Measurements from ENCODE around the gene CRYGN.

Gene CRYGN, protein sequence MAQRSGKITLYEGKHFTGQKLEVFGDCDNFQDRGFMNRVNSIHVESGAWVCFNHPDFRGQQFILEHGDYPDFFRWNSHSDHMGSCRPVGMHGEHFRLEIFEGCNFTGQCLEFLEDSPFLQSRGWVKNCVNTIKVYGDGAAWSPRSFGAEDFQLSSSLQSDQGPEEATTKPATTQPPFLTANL

DNA sequence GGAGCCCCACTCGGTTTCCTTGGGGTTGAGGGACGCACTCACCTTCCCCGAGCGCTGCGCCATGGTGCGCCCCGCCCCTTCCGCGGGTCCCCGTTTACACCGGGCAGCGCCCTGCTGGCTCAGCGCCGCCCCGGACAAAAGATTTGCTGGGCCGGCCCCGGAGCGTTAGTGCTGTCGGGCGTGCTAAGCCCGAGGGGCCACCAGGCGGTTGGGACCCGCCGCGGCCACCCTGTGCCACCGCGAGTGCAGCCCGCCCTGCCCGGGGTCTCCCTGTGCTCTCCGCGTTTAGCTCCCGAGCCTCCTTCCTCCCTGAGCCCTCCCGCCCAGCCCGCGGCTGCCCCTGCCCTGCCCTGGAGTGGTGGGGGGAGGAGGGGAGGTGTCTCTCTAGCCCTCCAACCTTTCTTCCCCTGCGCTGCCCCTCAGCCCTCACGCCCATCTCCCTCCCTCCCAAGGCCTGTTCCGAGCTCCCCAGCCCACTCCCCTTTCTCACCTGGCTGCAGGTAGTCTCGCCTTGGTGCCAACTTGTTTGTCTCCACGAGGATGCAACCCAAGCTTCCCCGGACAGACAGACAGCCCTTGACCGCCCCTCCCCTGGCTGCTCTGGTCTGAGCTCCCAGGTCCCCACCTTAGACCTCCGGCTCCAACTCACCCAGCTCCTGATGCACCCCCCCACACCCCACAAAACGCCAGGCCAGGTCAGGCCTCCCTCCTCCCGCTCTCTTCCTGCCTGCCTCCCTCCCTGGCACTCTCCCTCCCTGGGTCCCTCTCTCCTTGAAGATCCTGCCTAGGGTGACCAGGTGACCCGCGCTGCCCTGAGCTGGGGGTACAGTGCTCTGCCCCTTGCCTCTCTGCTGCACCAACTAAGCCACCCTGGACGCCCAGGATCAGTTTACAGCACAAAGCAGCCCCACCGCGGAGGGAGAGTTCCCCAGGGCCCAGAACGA is at the start of gene CRYGN:
Gene CRYGN, minus strand, starts transcription at position 287 of the 944 bp plus-strand sequence. Its CDS starts 224 bp downstream, at position 63.
- DNase-seq (ENCODE audit: low read depth), result no peak

DNA sequence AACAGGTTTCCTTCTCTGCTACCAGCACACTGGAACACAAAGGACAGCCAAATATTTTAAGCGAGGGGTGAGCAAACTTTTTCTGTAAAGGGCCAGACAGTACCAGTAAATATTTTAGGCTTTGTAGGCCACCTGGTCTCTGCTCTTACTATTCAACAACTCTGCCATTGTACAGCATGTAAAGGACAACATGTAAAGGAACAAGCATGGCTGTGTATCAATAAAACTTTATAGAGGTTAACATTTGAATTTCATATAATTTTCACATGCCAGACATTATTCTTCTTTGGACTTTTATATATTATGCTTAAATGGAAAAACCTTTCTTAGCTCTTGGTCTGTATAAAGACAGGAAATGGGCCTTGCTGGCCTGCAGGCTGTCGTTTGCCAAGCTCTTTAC is 49.6 kb upstream of the CRYGN start:
- DNase-seq (ENCODE audit: low read depth), result no peak

DNA sequence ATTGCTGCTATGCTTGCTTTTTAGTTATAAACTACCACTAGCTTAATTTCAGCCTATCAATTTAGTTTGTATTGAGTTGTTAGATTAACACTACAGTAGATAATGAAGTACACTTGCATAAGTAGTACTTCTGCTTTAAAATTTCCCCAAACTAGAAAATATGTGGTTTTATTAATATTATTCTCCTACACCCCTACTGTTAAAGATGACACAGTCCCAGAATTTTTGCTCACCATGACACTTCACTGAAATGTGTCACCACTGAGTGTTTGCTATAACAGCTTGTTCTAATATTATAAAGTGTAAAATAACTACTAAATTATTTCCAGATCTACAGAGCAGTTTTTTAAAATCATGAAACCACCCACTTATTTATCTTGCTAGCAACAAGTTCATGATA is 48.2 kb upstream of the CRYGN start:
- no peak for DNase-seq (ENCODE audit: low read depth)

DNA sequence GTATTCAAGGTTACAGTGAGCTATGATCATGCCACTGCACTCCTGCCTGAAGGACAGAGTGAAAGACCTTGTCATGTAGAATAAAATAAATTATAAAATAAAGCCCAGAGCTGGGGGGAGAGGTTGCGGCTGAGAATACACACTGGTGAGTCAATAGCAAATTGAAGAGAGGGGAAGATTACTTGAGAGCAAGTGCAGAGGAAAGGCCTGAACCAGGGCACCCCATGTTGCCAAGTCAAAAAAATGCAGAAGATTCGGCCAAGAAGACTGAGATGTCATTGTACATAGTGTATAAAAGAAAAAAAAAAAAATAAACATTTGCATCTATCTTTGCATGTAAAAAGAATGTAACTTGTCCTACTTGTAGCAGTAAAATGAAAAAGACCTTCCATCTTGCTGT is 47.3 kb upstream of the CRYGN start:
- DNase-seq (ENCODE audit: low read depth), result no peak

DNA sequence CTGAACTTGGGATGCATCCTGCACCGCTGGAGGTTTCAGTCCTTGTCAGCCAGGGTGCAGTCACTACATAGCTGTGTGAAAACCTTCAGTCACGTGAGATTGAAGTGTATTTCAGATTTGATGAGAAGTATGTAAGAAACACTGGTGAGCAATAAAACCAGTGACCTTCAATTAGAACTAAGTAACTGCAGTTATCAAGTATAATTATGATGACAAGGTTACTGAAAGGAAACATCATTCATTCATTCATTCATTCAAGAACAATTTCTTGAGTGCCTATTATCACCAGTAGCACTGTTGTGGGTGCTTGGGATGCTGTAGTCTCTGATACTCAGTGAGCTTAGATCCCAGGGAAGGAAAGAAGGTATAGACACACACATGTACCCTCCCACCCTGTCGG is 46.1 kb upstream of the CRYGN start:
- no peak for DNase-seq (ENCODE audit: low read depth)

DNA sequence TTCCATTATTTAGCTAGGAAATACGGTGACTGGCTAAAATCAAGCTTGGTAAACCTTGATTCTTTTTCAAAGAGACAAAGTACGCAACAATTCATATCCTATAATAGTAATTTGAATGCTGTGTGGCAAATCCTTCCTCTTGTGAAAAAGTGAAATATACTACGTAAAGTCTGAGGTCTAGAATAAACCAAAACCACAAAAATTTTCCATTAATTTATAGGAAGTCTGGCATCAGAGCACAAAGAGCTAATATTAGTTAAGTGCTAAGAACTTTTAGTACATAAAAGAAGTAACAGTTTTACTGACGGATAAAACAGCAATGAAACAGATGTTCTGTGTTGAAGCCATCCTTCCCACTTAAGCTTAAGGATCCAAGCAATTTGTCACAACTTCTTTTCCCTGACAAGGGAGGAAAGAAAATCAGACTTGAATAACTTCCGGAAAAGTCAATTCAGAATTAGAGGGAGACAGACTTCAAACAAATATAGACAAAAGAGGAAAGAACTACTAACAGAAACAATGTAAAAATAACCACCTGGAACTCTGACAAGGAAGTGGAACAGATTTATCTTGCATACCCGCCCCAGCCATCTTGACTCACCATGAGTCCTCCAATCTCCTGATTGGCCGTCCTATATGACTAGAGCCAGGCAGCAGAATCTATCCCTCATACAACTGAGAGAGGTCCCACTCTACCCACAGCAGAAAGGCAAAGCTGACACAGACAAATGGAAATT is 45.2 kb upstream of the CRYGN start:
- no peak for DNase-seq (ENCODE audit: low read depth)

DNA sequence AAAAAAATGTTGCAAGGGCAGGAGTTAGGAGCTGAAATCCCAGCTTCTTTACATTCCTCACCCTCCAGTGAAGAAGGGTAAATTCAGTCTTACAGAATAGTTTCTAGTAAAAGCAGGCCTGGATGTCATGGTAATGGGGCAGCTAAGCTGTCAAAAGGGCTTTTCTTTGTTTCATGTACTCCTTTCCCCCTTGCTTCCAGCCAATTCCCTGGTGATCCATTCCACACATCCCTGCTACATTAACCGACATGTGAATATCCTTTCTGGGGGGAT is 43.7 kb upstream of the CRYGN start:
- DNase-seq (ENCODE audit: low read depth), result no peak

DNA sequence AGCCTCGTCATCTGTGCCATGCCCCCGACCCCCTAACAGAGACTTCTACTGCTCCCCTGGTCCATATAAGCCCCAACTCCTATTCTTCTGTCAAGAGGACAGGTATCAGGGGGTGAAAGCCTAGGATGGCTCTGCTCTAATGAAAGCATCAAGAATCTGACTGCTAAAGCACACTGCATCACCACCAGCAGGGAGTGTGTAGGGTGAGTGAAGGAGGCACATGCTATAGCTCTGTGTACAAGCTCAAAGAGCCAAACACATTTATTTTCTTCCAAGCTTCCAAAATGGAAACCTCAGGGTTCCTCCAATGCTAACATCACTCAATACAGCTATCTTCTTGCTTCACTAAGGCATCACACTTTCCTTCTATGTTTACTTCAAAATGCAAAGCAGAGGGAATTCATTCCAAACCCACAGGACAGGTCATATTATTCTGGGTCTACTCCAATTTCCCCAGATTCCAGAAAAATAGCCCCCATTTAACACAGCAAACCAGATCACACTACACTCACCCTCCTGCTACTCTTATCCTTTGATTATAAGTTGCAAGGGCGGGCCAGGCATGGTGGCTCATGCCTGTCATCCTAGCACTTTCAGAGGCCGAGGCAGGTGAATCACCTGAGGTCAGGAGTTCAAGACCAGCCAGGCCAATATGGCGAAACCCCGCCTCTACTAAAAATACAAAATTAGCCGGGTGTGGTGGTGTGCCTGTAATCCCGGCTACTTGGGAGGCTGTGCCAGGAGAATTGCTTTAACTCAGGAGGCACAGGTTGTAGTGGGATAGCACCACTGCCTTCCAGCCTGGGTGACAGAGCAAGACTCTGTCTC is 43.2 kb upstream of the CRYGN start:
- DNase-seq (ENCODE audit: low read depth), result no peak

DNA sequence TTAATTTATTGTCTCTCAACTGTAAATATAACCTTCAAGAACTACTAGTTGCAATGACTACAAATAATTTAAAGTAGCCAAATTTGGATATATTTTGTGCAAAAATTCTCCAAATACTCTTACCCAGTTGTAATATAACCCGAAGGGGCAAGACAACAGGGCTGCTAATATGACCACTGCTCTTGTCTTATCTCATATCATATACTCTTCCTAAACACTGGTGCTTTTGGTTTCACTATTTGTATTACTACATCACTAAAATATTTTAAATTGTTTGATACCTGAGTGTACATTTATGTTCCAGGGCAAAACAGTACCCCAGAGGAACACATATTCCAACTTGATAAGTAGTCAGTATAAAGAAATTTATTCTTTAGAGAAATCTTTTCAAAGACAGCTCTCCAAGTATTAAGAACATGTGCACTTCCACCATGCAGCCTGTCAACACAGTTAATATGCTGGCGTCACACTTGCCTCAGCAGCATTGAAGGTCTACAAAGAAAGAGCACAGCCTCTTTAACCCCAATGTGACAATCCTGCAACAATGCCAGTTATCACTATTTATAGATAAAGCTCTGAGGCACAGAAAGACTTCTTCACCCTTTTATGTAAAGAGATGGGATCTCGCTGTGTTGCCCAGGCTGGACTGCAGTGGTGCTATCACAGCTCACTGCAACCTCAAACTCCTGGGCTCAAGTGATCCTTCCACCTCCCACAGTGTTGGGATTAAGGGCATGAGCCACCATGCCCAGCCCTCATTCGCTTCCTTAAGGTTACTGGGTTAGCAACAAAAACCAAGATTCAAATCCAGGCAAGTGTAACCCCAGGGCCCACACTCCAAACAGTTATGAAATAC is 41.9 kb upstream of the CRYGN start:
- DNase-seq (ENCODE audit: low read depth), result no peak

DNA sequence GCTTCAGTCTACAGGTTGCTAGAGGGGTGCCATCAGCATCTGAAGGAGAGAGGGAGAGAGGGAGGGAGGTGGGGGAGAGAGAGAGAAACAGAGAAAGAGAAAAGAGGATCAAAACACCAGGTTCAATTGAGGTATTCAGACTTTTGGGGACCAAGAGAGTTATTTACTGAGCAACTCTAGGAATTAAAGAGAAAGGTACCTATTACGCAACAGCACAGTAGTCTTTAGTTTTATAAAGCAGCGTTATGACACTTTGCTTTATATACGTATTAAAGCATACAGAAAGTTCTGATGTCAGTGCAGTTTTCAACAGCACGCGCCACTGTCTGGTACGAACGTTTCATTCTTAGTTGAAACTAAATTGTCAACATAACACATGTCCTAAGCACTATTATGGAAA is 37.9 kb upstream of the CRYGN start:
- no peak for DNase-seq (ENCODE audit: low read depth)

DNA sequence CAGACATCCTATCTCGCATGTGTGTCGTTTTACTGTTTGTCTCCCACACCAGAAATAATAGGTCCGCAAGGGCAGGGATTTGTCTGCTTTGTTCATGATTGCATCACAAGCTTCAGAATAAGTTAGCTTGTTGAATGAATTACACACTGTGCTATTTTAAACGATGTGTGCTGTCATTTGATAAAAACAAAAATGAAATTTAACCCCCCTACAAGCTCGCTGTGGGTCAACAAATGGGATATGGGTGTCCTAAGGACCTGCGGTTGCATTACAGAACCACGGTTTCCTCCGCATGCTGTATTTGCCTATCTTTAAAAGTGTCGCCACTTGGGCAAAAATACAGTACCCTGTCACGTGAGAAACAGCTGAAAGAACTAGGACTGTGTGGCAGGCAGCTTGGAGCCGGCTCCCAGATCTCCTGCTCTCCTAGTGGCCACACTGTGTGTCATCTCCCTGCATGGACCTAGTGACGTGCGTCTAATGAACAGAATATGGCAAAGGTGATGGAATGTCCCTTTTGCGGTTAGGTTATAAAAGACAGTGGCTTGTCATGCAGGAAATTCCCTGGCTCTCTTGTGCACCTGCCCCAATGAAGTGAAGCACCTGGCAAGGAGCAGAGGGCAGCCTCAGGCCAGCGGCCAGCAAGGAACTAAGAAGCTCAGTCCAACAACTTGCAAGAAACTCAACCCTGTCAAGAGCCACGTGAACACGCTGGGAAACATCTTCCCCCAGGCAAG is 32.9 kb upstream of the CRYGN start:
- DNase-seq (ENCODE audit: low read depth), result no peak

DNA sequence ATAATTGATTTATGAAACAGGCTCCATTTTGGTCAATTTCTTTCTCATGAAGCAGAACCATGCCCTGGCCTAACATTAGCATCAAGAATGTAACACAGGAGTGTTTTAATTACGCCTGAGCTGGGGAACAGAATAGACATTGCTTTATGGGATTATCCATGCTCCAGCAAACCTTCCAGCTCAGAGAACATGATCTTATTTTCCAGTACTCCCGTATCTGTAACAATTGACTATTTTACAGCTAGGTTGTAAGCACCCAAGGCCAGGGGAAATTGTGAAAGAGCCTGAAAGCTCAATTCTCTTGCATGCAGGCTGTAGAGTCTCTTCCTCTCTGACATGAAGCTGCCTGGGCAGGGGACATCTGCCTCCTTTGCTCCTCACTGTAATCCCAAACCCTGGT is 30.8 kb upstream of the CRYGN start:
- no peak for DNase-seq (ENCODE audit: low read depth)

DNA sequence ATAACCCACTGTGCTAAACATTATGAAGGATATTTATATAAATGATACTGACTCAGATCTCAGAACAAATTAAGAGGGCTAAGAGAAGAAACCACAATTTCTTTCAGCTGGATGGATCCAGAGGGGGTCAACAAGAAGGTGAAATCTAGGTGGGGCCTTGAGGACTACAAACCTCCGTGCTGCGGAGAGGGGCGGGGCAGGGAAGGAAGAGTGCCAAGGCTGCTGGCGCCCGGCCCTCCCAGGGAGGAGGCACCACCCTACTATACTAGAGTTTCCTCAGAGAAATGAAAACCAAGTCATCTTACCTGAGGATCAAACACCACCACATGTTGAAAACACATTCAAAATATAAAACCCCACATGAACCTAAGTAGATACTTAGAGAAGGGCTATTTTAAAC is 29.3 kb upstream of the CRYGN start:
- no peak for DNase-seq (ENCODE audit: low read depth)

DNA sequence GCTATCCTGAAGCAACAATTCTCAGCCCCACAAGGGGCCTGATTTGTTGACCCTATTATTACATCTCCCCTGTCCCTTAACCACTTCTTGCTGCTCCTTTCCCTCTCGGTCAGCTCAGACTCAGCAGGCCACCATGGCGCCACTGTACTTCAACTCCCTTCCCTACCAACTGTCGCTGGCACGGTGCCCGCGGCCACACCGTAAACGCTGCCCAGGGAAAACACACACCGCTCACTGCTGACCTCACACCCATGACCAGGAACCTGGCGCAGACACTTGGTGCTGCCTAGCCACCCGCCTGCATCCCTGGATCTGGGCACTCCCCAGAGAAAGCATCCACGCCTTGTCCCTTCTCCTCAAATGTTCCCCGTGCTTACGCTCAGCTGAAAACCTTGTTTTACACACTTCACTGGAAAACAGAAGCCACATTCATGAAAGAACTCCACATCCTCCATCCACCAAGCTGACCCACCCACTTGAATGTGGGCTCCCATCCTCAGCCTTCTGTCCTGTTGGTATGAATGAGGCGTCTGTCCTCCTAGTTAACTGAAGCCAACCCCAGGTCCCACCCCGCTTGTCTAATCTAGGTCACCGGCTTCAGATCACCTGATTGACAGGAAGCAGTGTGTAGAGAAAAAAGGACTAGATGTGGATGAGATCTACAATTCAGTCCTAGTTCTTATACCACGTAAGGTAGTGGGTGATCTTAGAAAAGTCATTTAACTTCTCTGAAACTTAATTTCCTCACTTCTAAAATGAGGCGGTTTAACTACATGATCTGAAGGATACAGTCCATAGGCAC is 28.5 kb upstream of the CRYGN start:
- no peak for DNase-seq (ENCODE audit: low read depth)

DNA sequence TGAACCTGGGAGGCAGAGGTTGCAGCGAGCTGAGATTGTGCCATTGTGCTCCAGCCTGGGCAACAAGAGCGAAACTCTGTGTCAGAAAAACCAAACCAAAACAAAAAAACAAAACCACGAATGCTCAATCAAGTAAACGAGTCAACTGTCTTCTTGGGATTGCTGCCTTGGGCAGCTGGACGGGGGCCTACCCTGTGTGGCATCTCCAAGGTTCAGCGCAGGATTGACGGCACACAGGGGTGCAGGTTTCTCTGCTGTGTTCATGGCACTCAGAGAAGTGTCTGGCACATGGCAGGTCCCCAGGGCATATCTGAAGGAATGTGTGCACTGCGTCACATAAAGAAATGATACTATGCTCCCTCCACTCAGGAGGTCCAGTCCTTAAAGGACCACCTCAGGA is 25.2 kb upstream of the CRYGN start:
- no peak for DNase-seq (ENCODE audit: low read depth)

DNA sequence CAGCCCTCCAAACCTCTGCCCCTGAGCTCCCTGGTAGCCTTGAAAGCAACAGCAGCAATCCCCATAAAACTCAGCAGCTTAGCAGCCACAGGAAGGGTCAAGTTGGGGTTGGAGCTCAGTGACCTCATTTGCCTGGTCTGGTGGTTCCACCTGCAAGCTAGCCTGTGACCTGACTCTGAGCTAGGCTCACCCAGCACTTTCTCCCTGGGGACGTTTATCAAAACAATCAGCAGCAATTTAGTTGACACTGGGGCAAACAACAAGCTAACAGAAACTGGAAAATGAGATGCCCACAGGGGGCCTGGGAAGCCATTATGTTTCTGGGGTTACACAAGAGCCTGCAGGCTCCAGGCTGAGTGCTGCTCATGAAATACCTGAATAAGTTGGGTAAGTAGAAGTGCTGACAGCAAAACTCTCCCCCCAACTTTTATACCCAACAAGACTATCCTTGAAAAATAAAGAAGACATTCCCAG is 22.4 kb upstream of the CRYGN start:
- no peak for DNase-seq (ENCODE audit: low read depth)

DNA sequence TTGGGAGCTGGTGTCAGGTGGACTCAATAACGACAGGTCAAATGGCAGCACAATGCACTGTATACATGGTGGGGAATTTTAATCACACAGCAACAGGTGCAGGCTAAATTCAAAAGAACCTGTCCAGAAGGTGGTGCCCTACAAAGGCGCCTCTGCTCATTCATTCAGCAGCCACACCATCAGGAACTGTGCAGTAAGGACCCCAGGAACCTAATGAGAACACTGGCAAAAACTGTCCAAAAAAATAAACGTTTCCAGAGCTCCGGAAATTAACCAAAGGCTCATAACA is 21.9 kb upstream of the CRYGN start:
- no peak for DNase-seq (ENCODE audit: low read depth)

DNA sequence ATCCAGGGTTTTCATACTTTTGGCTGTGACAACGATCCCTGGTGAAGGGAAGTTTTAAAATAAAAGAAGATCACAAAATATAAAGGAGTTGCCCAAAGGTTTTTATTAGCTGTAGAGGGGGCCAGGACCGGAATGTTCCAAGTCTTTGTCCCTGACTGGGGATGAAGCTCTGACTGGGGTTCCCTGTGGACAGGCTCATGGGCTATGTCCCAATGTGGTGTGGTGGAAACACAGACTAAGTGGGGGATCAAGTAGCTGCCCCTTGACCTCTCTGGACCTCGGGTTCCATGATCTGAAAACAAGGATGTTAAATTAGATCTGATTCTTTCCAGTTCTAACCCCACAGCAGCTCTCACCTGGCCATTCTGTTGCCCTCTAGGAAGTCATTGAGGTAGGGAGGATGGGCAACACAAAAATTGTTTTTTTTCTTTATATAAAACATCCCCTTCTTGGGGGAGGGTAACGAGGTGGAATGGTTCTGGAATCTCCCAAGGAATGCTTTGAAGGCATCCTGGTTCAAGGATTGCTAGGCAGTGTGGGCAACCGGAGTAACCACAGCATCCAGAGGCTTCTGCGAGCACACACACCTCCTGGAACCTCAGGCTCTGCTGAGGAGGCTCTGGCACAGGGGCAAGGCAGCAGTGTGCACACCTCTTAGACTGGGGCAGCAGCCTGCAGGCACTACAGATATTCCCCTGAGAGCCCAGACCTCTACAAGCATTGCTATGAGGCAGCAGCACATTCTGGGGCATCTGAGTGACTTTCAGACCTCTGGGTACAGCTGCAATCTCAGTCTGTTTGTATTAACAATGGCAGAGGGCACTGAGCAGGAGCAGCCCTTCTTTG is 21.4 kb upstream of the CRYGN start:
- no peak for DNase-seq (ENCODE audit: low read depth)

DNA sequence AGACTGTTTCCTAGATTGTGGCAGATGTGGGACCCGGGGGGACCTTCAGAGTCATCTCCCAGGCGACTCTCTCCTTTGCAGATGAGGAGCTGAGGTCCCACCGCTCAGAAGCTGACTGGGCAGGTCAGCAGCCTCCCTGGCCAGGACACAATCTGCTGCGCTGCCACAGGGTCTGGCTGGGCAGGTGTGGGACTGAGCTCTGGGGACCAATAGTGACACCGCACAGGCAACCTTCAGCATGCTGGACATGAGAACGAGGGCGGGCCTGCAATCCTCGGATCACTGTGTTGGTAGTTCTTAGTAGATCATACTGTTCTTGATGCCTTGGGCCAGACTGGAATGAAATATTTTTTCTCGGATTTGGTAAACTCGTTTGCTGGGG is 20.5 kb upstream of the CRYGN start:
- no peak for DNase-seq (ENCODE audit: low read depth)

Measured in T-helper 22 cell (primary cell).